SK-N-SH (cell line): ENCODE data around the gene C12orf75. TPM values are rescaled to one million over a fixed set of nuclear protein-coding genes. Genes with fewer than 3 reads are reported as not detected.

Experiments used
- CTCF ChIA-PET: fragments of 300-600, 350-600 bp; formaldehyde crosslinking; extraction: SDS; loops from one replicate; lab custom pipeline; 2021; lab: Yijun Ruan, JAX
- POLR2A ChIA-PET: fragments of 350-600 bp; sonication (Branson Sonifier 250); formaldehyde crosslinking; extraction: SDS; loops from one replicate; lab custom pipeline; 2020; ENCODE audit warnings: antibody characterized with exemption, inconsistent platforms; lab: Yijun Ruan, JAX
- DNase-seq: peaks from one replicate; pipeline ENCODE4 v3.0.0; 2012
- H2AFZ ChIP-seq: fragments of 200-600 bp; sonication (generic); 2 replicates; pipeline ENCODE4 v1.8.1; 2016; ENCODE audit warnings: antibody characterized with exemption, mild to moderate bottlenecking, low read depth
- H3F3A ChIP-seq: fragments of 200-600 bp; sonication (generic); replicated peaks from 2 replicates; pipeline ENCODE3; 2016; ENCODE audit warnings: antibody characterized with exemption, mild to moderate bottlenecking; ENCODE audit not compliant: insufficient read depth
- H3K27ac ChIP-seq, 2 experiments: fragments of 200-500 bp in 1 of 2; fragments of 200-600 bp in 1 of 2; sonication (Bioruptor generic) in 1 of 2; sonication (generic), shearing (Covaris generic) in 1 of 2; 2 replicates each; pipeline versions ENCODE4 v1.5.1 to v1.6.1; 2014 to 2016; ENCODE audit warnings: low read depth in 2 of 2, inconsistent platforms in 1 of 2, low read length in 1 of 2, mild to moderate bottlenecking in 1 of 2, mixed read lengths in 1 of 2
- H3K27me3 ChIP-seq: fragments of 200-600 bp; sonication (generic), shearing (Covaris generic); 2 replicates; pipeline ENCODE4 v1.6.1; 2016; ENCODE audit warnings: mixed run types; ENCODE audit not compliant: insufficient read depth
- H3K36me3 ChIP-seq, 2 experiments: fragments of 200-500 bp in 1 of 2; fragments of 200-600 bp in 1 of 2; sonication (Bioruptor generic) in 1 of 2; sonication (generic) in 1 of 2; replicated peaks in 1 of 2; 2 replicates each; pipeline versions ENCODE3 to v1.5.1; 2014 to 2016; ENCODE audit warnings: low read length in 1 of 2, mild to moderate bottlenecking in 1 of 2; ENCODE audit not compliant: insufficient read depth in 2 of 2, control insufficient read depth in 1 of 2
- H3K4me1 ChIP-seq, 2 experiments: fragments of 200-500 bp in 1 of 2; fragments of 200-600 bp in 1 of 2; sonication (Bioruptor generic) in 1 of 2; sonication (generic), shearing (Covaris generic) in 1 of 2; 2 replicates each; pipeline versions ENCODE4 v1.5.1 to v1.6.1; 2014 to 2016; ENCODE audit warnings: low read depth in 1 of 2, low read length in 1 of 2, mixed run types in 1 of 2; ENCODE audit not compliant: insufficient read depth in 2 of 2, control insufficient read depth in 1 of 2
- H3K4me2 ChIP-seq: fragments of 200-600 bp; sonication (generic), shearing (Covaris generic); 2 replicates; pipeline ENCODE4 v1.6.1; 2017; ENCODE audit warnings: mixed run types
- H3K4me3 ChIP-seq, 2 experiments: fragments of 200-500 bp in 1 of 2; fragments of 200-600 bp in 1 of 2; sonication (Bioruptor generic) in 1 of 2; sonication (generic), shearing (Covaris generic) in 1 of 2; 2 replicates each; pipeline versions ENCODE4 v1.5.1 to v1.8.1; 2014 to 2016; ENCODE audit warnings: low read depth in 2 of 2, inconsistent platforms in 1 of 2, low read length in 1 of 2, mild to moderate bottlenecking in 1 of 2, mixed read lengths in 1 of 2, moderate library complexity in 1 of 2
- H3K79me2 ChIP-seq: fragments of 200-600 bp; sonication (generic); 2 replicates; pipeline ENCODE4 v1.8.1; 2017; ENCODE audit warnings: mild to moderate bottlenecking; ENCODE audit not compliant: insufficient read depth
- H3K9ac ChIP-seq: fragments of 200-600 bp; sonication (generic); 2 replicates; pipeline ENCODE4 v1.6.1; 2017; ENCODE audit warnings: mixed run types
- H3K9me2 ChIP-seq: fragments of 200-600 bp; sonication (generic); 2 replicates; pipeline ENCODE4 v1.6.1; 2017; ENCODE audit warnings: mixed run types
- H3K9me3 ChIP-seq: fragments of 200-600 bp; sonication (generic); 2 replicates; pipeline ENCODE4 v1.6.1; 2017; ENCODE audit warnings: mixed run types, mild to moderate bottlenecking, moderate library complexity
- H4K20me1 ChIP-seq: fragments of 200-600 bp; sonication (generic); 2 replicates; pipeline ENCODE4 v1.6.1; 2017; ENCODE audit warnings: mild to moderate bottlenecking, mixed run types; ENCODE audit not compliant: insufficient read depth
- CHD2 ChIP-seq: fragments of 150-350 bp; IDR thresholded peaks from 2 replicates; pipeline ENCODE4 v1.6.1; 2018; ENCODE audit warnings: low read length; ENCODE audit not compliant: partially characterized antibody
- EZH2phosphoT487 ChIP-seq: fragments of 200-600 bp; sonication (generic); IDR thresholded peaks from 2 replicates; pipeline ENCODE4 v1.6.1; 2017; ENCODE audit warnings: low read depth, mixed run types, mild to moderate bottlenecking, antibody characterized with exemption, moderate library complexity, borderline replicate concordance
- FOSL2 ChIP-seq: IDR thresholded peaks from 2 replicates; pipeline ENCODE4 v1.4.0; 2012; ENCODE audit warnings: low read depth, mild to moderate bottlenecking, moderate library complexity, borderline replicate concordance
- FOXJ3 ChIP-seq: sonication (generic); formaldehyde crosslinking; IDR thresholded peaks from 2 replicates; pipeline ENCODE4 v1.5.1; 2020; ENCODE audit warnings: mild to moderate bottlenecking, missing genetic modification reagents
- JUND ChIP-seq: IDR thresholded peaks from 2 replicates; pipeline ENCODE4 v1.4.0; 2012
- MEF2A ChIP-seq: IDR thresholded peaks from 2 replicates; pipeline ENCODE4 v1.4.0; 2012; ENCODE audit warnings: low read depth, borderline replicate concordance
- MXI1 ChIP-seq: IDR thresholded peaks from 2 replicates; pipeline ENCODE4 v1.6.1; 2012; ENCODE audit warnings: mild to moderate bottlenecking, low read depth, low read length, improper control_type of control experiment
- NRF1 ChIP-seq: IDR thresholded peaks from 2 replicates; pipeline ENCODE4 v1.6.1; 2012; ENCODE audit warnings: low read depth, mild to moderate bottlenecking, low read length
- RFX5 ChIP-seq: IDR thresholded peaks from 2 replicates; pipeline ENCODE4 v1.6.1; 2012; ENCODE audit warnings: mild to moderate bottlenecking, improper control_type of control experiment, low read length
- RXRA ChIP-seq: IDR thresholded peaks from 2 replicates; pipeline ENCODE4 v1.4.0; 2012; ENCODE audit warnings: low read depth, mild to moderate bottlenecking, borderline replicate concordance
- SIN3A ChIP-seq: IDR thresholded peaks from 2 replicates; pipeline ENCODE4 v1.6.1; 2012; ENCODE audit warnings: low read depth, mild to moderate bottlenecking, low read length, moderate library complexity, borderline replicate concordance
- TCF12 ChIP-seq: IDR thresholded peaks from 2 replicates; pipeline ENCODE4 v1.4.0; 2012
- TEAD4 ChIP-seq: IDR thresholded peaks from 2 replicates; pipeline ENCODE4 v1.4.0; 2012; ENCODE audit warnings: mild to moderate bottlenecking, borderline replicate concordance; ENCODE audit not compliant: insufficient read depth
- YY1 ChIP-seq: IDR thresholded peaks from 2 replicates; pipeline ENCODE4 v1.4.0; 2012; ENCODE audit warnings: low read depth, mild to moderate bottlenecking
- WGBS: methylation state at CpG from one replicate; pipeline ENCODE4 v1.1.6; 2017; ENCODE audit warnings: low lambda C conversion rate; 5-methylcytosine and 5-hydroxymethylcytosine counted together
- polyA plus RNA-seq, 3 experiments: library from polyadenylated mRNA; depleted of rRNA; stranded (reverse); fragments of >200 nt; gene quantifications; 2 replicates each; pipeline ENCODE4 v1.2.3, GENCODE V29; 2012

The C12orf75 gene
- polyA plus RNA-seq, 1 of the 3 experiments (the other 2 are of a cell fraction): 221 TPM

- Histone ChIP-seq H3K9me3 (no peaks in the 10 kb centered on the region), H3F3A (peaks cover 6% of the 10 kb centered on the region), H3K9ac (no peak overlapping the region), H3K4me2 (no peak overlapping the region), H3K27me3 (no peaks in the 10 kb centered on the region), H4K20me1 (no peaks in the 10 kb centered on the region), H3K27ac (no peak overlapping the region), H3K4me1 (no peaks in the 10 kb centered on the region), H3K9me2 (no peaks in the 10 kb centered on the region), H3K36me3 (peaks cover 0 to 62% of the 10 kb centered on the region in 2 experiments), H3K4me3 (no peak overlapping the region), H3K79me2 (no peaks in the 10 kb centered on the region), H2AFZ (no peak overlapping the region)
- ChIA-PET POLR2A (no interaction called here), CTCF (interaction anchor here (1.2 to 1.9 kb wide), 2 partner anchors 10 to 21 kb away, joined by 4 to 5 read pairs; no protein-coding TSS in a partner anchor)
- WGBS: 88% methylated on average over 5 of the region's 7 CpGs
- DNase-seq: no peak
- TF ChIP-seq MEF2A (no peak), FOSL2 (no peak), RXRA (no peak)
Measured at GRCh38 chr12:105399428-105400081, 69.1 kb downstream of the C12orf75 start.

DNA sequence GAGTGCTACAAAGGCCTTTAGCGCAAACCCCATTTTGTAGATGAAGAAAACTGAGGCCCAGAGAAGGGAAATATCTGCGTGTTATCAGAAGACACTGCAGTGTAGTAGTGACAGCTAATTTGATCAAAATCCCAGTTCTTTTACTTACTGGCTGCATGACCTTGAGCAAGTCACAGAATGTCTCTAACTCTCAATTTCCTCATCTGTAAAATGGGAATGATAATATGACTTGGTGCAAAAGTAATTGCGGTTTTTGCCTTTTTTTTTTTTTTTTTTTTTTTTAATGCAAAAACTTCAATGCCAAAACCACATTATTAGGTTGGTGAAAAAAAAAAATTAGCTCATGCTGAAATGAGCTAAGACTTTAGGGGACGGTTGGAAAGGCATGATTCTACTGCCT, 69.7 kb downstream of the C12orf75 start:
- H3K4me3 ChIP-seq: no peak overlapping the region
- no peak overlapping the region for H3K27ac ChIP-seq
- H4K20me1 ChIP-seq: no peaks in the 10 kb centered on the region
- H3K36me3 ChIP-seq: peaks cover 0 to 60% of the 10 kb centered on the region in 2 experiments
- no peaks in the 10 kb centered on the region for H3K4me1 ChIP-seq
- no peak overlapping the region for H3K9ac ChIP-seq
- H3K27me3 ChIP-seq: no peaks in the 10 kb centered on the region
- CTCF ChIA-PET: interaction anchor here (1.3 to 1.9 kb wide), 2 partner anchors 17 to 20 kb away, joined by 4 to 5 read pairs; no protein-coding TSS in a partner anchor
- DNase-seq: no peak
- H2AFZ ChIP-seq: no peak overlapping the region
- H3K9me2 ChIP-seq: no peaks in the 10 kb centered on the region
- H3F3A ChIP-seq: peaks cover 6% of the 10 kb centered on the region
- no peak overlapping the region for H3K4me2 ChIP-seq
- no peaks in the 10 kb centered on the region for H3K9me3 ChIP-seq
- 91% methylated on average over 4 of the region's 4 CpGs for WGBS
- POLR2A ChIA-PET: no interaction called here
- H3K79me2 ChIP-seq: no peaks in the 10 kb centered on the region
- TF ChIP-seq FOXJ3 (CRISPR knock-in tag): no peak

DNA sequence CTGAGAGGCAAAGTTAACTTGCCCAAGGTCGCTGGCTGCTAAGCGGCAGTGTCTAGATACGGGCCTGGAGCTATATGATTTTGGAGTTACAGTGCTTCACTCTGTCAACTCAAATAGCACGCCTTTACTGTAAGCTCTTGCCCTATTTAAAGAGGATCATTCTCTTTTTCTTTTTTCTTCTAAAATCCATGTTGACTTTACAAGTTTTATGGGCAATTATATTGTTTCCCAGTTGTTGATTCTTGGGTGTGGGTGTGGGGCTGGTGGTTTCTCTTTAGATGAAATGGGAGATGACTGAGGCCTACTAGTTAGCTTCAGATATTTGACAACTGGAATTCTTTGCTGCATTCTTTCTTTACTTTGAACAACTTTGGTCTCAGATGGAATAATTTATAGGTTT, 70.7 kb downstream of the C12orf75 start:
- 96% methylated on average over 4 of the region's 4 CpGs for WGBS
- H4K20me1 ChIP-seq: no peaks in the 10 kb centered on the region
- H3K27ac ChIP-seq: no peak overlapping the region
- no peak overlapping the region for H2AFZ ChIP-seq
- H3K9me2 ChIP-seq: no peaks in the 10 kb centered on the region
- POLR2A ChIA-PET: interaction anchor here (0.7 kb wide), 1 partner anchor 12 kb away, joined by 3 read pairs; no protein-coding TSS in a partner anchor
- H3K79me2 ChIP-seq: no peaks in the 10 kb centered on the region
- no peak for DNase-seq
- H3K9ac ChIP-seq: no peak overlapping the region
- peaks cover 6% of the 10 kb centered on the region for H3F3A ChIP-seq
- CTCF ChIA-PET: interaction anchor here (1.3 kb wide), 1 partner anchor 18 kb away, joined by 4 read pairs; no protein-coding TSS in a partner anchor
- no peak overlapping the region for H3K4me2 ChIP-seq
- TF ChIP-seq JUND (no peak), MXI1 (no peak), TEAD4 (no peak), NRF1 (no peak), CHD2 (no peak), RFX5 (no peak), YY1 (no peak), TCF12 (no peak), EZH2phosphoT487 (no peak), SIN3A (no peak), FOXJ3 (CRISPR knock-in tag) (no peak)
- H3K4me1 ChIP-seq: no peaks in the 10 kb centered on the region
- no peak overlapping the region for H3K4me3 ChIP-seq
- no peaks in the 10 kb centered on the region for H3K9me3 ChIP-seq
- no peaks in the 10 kb centered on the region for H3K27me3 ChIP-seq
- peaks cover 0 to 63% of the 10 kb centered on the region in 2 experiments for H3K36me3 ChIP-seq
